NCI-H146 treated with DMSO at 0.1 percent for 48 hours (cell line): Measurements from ENCODE around the gene LOXHD1.

Source experiments
- DNase-seq: peaks from one replicate; lab custom pipeline; 2025; ENCODE audit not compliant: unreplicated experiment; lab: John Stamatoyannopoulos, UW

LOXHD1 gene

DNA sequence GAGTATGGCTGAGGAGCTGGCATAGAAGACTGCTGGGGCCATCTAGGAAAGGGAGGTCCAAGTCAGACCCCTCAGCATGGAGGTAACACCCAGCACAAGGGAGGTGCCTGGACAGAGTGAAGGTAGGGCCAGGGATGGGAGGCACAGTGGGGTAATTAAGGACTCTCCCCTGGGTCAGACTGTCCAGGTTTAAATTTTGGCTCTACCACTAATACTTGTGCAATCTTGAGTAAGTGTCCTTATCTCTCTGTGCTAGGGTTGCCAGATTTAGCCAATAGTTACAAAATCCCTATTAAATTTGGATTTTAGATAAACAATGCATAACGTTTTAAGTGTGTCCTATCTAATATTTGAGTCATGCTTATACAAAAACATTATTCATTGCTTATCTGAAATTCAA is 109.5 kb downstream of the LOXHD1 start:
- DNase-seq = no peak

DNA sequence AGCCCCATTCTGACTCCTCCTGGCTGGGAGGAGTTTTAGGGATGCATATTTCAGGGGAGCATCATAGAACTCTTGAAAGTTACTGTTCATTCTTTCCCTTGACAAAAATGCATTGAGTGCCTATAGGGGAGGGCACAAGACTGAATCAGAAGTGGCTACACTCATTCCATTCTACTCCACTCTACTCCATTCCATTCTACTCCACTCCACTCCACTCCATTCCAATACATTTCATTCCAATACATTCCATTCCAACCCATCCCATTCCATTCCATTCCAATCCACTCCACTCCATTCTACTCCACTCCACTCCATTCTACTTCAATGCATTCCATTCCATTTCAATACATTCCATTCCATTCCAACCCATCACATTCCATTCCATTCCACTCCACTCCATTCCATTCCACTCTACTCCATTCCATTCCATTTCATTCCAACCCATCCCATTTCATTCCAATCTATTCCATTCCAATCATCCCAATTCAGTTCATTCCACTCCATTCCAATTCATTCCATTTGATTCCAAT is 110.8 kb downstream of the LOXHD1 start:
- no peak for DNase-seq

DNA sequence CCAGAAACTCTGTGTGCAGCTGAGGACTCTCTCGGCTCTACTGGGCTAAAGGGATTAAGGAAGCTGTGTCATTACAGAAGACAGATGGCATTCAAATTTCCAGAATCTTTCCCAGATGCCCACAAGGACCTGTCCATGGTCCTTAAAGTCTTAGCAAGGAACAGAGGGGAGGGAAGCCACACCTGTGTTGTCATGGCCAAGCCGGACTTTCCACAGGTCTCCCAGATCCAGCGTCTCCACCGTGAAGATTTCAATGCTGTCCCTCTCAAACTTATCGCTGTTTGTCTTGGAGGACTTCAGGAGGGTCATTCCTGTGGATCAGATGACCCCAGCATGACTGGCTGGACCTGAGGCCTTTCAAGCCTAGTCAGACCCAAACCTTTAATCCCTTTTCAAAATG is 114.5 kb downstream of the LOXHD1 start:
- DNase-seq = no peak

DNA sequence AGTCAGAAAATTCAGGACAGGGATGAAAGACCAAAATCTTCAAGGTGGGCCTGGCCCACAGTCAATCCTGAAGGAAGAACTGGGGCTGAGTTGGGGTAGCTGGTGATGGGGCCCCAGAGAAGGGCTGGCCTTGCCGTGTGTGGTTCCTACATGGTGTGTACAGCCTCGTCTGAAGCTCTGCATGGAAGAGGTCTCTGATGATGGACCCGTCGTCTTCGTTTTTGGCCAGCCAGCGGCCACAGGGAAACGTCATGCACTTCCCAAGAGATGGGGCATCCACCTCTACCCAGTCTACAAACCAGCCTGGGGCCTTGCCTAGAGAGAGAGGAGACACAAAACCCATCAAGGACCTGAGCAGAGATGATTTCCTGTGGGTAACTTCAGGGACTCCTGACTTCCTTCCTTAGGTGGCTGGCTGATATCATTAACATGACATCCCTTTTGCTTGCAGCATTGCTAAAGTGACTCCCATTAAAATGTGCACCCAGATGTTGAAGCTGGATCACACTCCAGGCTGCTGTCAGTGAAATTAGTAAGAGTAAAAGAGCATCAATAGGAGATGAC is 115.3 kb downstream of the LOXHD1 start:
- DNase-seq = no peak

DNA sequence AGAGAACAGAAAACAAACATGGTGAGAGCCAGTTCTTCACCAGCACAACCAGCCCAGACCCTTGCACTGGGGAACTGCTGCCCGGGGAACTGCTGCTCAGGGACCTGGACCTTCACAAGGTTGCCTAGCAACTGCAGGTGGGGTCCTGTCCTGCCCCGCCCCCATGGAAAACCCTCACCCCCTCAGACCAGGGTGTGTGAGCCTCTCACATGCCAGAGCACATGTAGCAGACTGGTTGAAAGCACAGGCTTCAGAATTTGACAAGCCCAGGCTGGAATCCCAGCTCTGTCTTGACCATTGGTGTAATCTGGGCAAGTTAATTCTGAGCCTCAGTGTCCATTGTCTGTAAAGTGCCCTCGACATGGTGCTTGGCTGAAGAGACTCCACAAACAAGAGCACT is 118.6 kb downstream of the LOXHD1 start:
- no peak for DNase-seq

DNA sequence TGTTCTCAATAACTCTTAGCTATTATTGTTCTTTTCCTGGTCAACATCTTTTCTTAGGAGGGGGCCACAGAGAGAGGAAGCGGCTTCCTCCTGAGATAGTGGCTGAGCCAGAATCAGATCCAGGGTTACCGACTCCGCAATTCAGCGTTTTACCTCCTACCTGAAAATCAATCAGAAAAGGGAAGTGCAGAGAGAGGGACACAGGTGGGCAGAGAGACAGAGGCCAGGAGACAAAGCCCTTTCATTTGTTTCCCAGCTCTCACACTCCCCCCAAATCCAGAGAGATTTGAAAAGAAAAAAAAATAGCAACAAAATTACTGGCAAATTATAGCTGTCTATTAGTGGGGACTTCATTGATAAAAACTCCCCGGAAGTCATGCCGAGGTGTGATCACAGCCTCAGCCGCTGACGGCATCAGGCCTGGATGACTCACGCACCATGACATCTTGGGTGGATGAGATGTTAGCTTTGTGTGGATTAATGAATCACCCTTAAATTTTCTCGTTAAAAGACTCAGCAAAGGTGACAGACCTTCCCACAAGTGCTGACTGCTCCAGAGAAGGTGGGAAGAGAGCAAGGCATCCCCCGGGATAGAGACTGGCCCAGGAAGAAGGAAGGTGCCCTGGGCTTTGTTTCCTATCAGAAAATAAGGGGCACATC is 120.7 kb downstream of the LOXHD1 start:
- DNase-seq = peak; percentile 27

DNA sequence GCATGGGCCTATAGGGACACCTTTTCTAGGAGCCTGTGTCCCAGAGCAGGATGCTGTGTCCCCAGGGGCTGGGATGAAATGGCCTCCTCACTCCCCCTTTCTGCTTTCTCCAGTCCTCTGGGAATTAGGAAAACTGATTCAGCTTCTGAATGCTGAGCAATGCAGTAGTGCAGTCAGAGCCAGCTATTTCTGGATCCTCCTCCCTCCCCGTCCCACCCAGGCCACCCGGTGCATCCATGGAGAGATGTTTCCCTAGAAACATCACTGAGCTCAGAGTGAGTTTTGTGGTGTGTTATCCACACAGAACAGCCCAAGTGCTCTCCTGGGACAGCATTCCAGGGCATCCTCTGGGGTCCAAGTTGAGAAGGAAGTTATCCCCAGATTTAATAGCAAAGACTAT is 125.5 kb downstream of the LOXHD1 start:
- DNase-seq = no peak

DNA sequence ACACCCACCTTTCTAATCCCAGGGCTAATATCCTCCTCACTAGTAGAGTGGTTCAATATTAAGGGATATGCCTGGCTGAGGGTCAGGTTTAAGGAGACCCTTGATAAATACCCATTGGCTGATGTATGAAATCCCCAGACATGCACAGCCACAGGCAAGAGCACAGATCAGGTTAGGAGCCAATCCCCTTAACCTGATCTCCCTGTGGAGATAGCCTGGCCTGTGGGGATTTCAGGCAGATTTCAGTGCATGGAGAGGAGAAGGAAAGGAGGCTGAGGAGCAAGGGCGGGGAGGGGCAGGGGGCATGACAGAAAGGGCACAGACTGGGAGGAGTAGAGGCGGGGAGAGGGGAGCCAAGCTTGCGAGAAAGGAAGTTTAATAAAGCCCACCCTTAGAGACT is 129.0 kb downstream of the LOXHD1 start:
- DNase-seq = no peak

DNA sequence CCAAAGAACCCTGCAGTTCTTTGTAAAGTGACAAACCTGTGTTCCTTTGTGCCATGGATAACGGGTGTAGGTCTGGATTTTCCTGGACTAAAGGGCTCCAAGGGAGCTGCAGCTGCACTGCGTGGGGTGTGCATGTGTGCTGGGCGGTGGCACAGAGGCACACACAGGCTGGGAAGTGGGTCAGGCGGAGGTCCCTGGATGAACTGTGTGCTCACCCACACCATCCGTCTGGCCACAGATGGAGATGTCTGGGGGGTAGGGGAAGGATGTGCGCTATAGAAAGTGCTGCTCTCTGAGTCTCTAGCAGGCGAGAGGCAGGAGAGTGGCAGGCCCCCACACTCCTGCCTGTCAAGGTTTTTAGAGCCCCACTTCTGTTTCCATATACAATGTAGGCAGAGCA is 137.2 kb downstream of the LOXHD1 start:
- DNase-seq = no peak

DNA sequence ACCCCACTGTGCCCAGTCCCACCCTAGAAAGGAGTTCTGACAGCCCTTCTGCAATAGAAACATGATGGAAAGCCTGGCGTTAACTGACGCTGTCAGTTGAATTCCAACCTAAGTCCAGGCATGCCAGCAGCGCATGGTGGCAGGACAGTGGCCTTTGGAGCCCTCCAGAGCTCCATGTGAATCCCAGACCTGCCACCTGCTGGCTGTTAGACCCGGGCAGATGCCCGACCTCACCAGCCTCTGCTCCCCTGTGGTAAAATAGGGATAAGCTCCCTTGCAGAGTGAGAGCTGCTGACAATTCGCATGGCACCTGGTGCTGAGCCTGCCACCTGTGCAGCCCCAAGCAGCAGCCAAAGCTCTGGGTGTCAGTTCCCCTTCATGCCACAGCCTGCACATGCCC is 138.6 kb downstream of the LOXHD1 start:
- peak; percentile 17 for DNase-seq

DNA sequence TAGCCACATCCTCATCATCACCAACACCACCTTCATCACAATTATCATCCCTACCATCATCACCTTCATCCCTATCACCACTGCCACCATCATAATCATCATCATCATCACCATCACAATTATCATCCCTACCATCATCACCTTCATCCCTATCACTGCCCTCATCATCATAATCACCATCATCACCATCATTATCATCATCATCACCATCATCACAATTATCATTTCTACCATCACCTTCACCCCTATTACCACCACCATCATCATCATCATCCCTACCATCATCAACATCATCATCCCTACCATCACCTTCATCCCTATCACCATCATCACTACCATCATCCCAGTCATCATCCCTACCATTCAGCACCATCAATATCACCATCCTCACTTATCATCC is 140.5 kb downstream of the LOXHD1 start:
- no peak for DNase-seq

DNA sequence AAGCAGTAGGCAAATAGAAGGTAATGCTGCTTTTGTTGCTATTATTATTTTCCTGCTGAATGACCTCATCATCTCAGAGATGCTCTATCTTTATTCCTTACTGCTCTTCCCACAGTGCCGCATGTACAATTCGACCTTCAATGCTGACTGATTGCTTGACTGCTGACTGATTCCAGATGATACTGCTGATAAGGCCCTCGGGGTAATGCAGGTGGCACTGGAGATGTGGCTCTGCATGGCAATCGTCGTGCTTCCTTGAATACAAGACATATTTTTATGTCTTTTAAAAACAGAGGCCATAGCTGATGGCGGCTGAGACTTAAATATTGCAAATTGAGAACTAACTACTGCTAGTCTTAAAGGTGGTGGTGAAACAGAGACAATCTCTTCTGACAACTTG is 146.6 kb downstream of the LOXHD1 start:
- peak; percentile 28 for DNase-seq

DNA sequence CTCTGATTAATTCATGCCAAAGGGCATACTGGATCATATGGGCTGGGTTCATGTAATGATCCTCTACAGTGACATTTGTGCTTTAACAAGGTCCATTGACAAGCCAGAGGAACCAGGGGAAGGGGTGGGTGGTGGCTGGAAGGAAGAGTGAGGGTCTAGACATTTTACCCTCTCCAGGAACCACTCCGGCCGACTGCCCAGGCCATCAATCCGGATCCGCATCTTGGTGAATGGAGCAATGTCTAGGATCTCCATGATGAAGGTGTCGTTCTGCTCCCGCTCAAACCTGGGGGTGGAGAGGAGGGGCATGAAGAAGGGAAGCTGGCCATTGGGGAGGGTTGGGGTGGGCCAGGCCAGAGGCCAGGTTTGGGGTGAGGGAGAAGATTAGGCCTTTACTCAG is 147.5 kb downstream of the LOXHD1 start:
- DNase-seq = no peak

DNA sequence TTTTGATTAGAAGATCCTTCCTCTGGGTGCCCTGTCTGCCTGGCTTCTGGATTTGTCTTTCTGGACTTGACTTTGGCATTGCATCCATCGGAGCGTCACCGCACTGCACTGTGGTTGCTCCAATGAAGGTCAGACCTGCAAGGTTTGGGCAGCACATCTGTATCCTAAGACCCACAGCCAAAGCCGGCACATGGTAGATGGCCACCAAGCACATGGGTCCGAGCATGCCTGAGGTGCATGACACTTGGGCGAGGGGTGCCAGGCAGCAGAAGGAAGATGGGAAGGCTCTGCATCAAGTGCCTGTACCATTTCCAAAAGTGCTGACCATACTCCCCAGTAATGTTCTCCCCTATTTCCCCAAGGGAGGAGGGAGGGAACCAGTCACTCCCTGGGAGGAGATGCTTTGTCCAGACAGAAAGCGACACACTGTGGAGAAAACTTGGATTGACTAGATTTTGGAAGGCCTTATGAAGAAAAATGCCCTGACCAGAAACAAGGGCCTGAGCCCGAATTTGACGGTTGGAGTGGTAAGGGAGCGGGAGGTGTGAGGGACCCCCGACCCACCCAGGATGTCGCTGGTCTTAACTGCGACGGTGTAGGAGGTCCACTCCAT is 149.9 kb downstream of the LOXHD1 start:
- no peak for DNase-seq

DNA sequence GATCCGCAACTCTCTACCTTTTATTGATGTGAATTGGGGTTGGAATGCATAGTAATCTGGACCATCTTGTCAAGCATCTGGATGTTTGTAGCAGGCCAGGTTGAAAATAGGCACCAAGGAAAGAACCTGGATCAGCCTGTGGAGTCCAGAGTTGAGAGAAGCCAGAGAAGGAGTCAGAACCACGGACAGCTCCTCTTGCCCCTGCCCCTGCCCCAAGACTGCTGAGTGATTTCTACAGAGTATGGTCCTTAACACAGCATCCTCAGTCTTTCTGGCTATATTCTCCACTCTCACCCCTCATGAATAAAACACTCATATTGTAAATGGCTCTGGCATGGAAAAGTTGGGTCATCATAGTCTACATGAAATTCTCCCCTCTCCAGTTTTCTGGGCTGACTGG is 154.6 kb downstream of the LOXHD1 start:
- DNase-seq = no peak

DNA sequence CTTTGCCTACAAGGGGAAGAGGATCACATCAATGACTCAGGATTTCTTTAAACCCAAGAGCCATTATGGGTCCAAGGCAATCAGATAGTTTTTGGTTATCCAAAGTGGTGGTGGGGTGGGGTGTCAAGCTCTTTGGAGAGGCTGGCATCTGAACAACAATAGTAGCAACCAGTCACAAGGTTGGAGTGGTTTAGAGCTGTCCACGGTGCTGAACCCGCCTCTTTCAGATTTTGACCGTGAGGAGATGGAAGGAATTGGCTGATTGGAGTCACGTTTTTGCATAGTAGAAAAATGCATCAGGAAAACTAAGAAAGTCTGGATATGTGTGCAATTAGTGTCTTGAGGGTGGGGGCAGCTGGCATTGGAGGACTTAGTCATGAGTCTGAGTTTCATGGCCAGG is 159.9 kb downstream of the LOXHD1 start:
- DNase-seq = no peak

DNA sequence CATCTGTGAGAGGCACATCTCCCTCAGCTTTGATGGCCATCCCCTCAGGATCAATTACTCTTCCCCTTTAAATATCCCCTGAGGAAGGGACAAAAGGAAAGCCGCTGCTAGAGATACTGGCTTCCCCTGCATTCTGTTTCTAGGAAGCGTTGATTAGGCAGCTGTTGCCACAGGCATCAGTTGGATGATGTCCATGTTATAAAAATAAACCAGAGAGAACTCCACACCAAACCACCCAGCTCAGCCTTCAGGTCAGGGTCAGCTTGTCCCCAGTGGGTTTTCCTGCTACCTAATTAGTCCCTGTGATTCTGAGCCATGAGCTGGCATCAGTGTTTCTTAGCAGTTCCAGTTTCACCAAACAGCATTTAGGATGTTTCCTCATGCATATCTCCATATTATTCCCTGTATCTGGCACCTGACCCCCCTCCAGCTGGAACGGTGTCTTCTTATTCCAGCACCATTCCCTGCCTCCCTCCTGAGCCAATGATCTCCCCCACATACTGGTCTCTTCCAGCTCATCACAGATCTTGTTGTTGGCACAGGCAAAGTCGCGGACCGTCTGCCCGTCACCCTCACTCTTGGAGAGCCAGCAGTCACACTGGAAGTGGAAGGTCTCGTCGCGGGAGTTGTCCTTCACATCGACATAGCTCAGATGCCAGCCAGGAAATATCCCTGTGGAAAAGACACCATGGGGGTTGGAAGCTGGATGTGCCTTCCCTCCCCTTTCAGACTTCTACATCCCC is 168.4 kb downstream of the LOXHD1 start:
- no peak for DNase-seq

DNA sequence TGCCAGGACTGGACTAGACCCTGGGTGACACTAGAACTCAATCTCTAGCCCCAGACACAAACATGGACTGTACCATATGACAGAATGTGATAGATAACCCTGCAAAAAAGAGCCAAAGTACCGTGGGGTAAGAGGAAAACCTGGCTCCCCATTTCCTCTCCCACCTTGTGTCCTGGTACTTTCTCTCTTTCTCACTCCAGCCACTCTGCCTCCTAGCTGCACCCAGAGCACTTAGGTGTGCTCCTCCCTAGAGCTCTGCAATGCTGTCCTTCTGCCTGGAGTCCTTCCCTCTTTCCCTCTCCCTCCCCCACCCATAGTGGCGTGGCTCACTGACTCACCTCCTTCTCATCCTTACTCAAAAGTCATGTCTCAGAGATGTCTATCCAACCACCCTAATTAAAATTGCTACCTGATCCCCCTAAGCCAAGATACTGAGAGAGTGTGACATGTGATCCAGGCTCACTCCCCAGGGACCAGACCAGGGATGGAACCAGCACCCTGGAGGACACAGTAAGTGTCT is 171.3 kb downstream of the LOXHD1 start:
- DNase-seq = no peak

DNA sequence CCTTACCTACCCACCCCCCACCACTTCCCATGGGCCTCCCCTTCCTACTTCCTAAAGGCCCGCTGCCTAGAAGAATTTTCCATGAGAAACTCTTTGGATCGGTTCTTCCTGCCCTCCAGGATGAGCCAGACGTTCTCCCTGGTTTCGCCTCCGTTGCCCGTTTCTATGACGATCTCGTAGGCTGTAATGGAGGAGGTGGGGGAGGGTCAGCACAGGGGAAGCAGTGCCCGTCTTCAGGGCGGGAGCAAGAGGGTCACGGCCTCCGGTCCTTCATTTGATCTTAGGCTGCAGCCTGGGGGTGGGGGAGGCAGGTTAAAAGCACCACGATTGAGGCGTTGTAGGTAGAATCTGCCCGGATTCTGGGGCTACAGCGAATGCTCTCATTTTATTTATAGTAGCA is 172.0 kb downstream of the LOXHD1 start:
- no peak for DNase-seq

DNA sequence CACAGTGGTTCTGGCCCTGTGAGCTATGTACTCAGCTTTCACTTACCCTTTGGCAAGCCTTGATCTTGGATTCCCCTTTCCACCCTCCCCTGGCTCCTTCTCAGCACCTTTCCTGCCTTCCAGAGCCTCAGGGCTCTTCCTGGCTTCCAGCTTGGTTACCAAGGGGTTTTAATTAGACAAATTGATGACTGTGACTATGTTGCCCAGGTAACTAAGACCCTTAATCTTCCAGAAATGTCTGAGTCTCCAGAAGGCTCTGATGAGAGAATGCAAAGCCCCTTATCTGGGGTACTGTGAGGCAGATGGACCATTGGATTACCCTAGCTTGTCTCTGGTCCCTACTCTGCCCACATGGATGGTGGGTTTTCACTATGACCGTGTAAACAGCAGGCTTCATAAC is 174.2 kb downstream of the LOXHD1 start:
- no peak for DNase-seq

DNA sequence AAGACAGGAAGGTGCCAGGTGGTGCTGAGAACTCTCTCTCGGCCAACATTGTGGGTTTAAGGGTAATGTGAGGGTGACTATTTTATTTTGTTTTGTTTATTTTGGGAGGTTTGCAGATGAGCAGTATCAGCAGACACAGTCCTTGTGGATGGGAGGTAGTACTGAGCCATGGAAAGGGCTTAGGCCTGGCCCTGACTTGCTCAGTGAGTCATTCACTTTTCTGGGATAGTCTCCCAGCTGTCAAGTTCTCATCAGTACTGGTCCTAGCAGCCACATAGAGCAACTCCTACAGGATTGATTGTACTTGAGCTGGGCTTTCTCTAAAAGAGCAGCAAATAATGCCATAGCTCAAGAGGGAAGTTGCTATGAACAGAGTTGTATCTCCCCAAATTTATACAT is 175.2 kb downstream of the LOXHD1 start:
- no peak for DNase-seq
